Parathyroid adenoma (tissue), 2 donors: ENCODE results near the gene REG4.

Experiments
- H2AFZ ChIP-seq: fragments of 300-600 bp; sonication (generic); one replicate; pipeline ENCODE4 v1.7.0; 2017; ENCODE audit warnings: antibody characterized with exemption, mild to moderate bottlenecking
- H3K27ac ChIP-seq: fragments of 300-600 bp; sonication (generic); one replicate; pipeline ENCODE4 v1.7.0; 2017
- H3K27me3 ChIP-seq: fragments of 300-600 bp; sonication (generic); one replicate; pipeline ENCODE4 v1.7.0; 2017; ENCODE audit warnings: low read length; ENCODE audit not compliant: control insufficient read depth, insufficient read depth
- H3K36me3 ChIP-seq: fragments of 300-600 bp; sonication (generic); one replicate; pipeline ENCODE4 v1.7.0; 2017; ENCODE audit warnings: low read length; ENCODE audit not compliant: control insufficient read depth, insufficient read depth
- H3K4me1 ChIP-seq: fragments of 300-600 bp; sonication (generic); one replicate; pipeline ENCODE4 v1.7.0; 2017; ENCODE audit warnings: control low read depth
- H3K4me2 ChIP-seq: fragments of 300-600 bp; sonication (generic); one replicate; pipeline ENCODE4 v1.7.0; 2017; ENCODE audit warnings: low read length
- H3K4me3 ChIP-seq: fragments of 300-600 bp; sonication (generic); one replicate; pipeline ENCODE4 v1.7.0; 2017; ENCODE audit warnings: low read depth, low read length
- H3K79me2 ChIP-seq: fragments of 300-600 bp; sonication (generic); one replicate; pipeline ENCODE4 v1.7.0; 2017; ENCODE audit warnings: control low read depth
- H3K9ac ChIP-seq: fragments of 300-600 bp; sonication (generic); one replicate; pipeline ENCODE4 v1.7.0; 2017; ENCODE audit warnings: mild to moderate bottlenecking
- H3K9me3 ChIP-seq: fragments of 300-600 bp; sonication (generic); one replicate; pipeline ENCODE4 v1.7.0; 2017; ENCODE audit warnings: low read length; ENCODE audit not compliant: control insufficient read depth
- TF ChIP-seq, protein P1 (sequence below): fragments of 300-600 bp; sonication (generic); IDR thresholded peaks from one replicate; pipeline ENCODE4 v1.7.0; 2017; ENCODE audit warnings: antibody characterized with exemption, mild to moderate bottlenecking
- donor health status: primary hyperparathyroidism.

REG4 gene

DNA sequence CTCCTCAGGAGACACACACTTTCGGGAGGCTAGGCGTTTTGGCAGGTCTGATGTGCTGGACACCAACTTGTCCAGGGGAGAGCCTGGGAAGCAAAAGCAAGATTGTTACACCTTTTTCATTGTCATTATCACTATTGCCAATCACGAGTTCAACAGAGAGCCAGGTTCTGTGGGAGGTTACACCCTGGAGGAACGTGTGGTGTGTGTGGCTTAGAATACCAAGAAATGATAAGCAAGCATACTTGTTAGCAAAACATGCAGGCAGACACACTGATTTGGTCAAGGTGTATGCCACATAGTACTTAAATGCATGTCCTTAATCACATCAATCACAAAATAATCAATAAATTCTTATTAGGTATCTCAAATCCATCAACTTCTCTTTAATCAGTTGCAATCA, 58.7 kb downstream of the REG4 start:
- no peak overlapping the region for H3K9ac ChIP-seq
- no peak overlapping the region for H3K4me3 ChIP-seq

DNA sequence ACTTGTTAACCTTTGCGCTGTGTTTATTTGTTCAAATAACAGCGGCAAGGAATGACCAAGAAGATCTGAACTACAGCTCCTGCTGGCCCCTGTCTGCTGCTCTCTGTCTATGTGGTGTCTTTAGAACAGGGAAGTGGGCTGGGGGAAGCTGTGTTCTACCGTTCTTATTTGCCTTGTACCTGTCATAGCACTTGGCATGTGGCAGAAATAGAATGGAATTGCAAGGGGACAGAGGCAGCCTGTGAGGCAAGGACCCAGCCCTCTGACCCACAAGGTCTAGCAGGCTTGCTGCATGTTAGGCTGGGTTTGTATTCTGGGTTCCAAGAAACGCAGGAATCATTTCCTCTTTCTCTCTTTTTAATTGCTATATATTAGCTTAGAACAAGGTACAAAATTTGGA, 63.2 kb downstream of the REG4 start:
- Histone ChIP-seq H2AFZ (no peak overlapping the region), H3K4me2 (no peak overlapping the region), H3K27me3 (no peaks in the 10 kb centered on the region), H3K9ac (no peak overlapping the region), H3K36me3 (no peaks in the 10 kb centered on the region), H3K9me3 (no peaks in the 10 kb centered on the region), H3K4me3 (no peak overlapping the region), H3K79me2 (no peaks in the 10 kb centered on the region), H3K27ac (no peak overlapping the region), H3K4me1 (peaks cover 17% of the 10 kb centered on the region)
- TF ChIP-seq, protein P1, sequence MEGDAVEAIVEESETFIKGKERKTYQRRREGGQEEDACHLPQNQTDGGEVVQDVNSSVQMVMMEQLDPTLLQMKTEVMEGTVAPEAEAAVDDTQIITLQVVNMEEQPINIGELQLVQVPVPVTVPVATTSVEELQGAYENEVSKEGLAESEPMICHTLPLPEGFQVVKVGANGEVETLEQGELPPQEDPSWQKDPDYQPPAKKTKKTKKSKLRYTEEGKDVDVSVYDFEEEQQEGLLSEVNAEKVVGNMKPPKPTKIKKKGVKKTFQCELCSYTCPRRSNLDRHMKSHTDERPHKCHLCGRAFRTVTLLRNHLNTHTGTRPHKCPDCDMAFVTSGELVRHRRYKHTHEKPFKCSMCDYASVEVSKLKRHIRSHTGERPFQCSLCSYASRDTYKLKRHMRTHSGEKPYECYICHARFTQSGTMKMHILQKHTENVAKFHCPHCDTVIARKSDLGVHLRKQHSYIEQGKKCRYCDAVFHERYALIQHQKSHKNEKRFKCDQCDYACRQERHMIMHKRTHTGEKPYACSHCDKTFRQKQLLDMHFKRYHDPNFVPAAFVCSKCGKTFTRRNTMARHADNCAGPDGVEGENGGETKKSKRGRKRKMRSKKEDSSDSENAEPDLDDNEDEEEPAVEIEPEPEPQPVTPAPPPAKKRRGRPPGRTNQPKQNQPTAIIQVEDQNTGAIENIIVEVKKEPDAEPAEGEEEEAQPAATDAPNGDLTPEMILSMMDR, result no peak

More for the DNA sequence above, 58.7 kb downstream of the REG4 start:
- H3K4me2 ChIP-seq, result no peak overlapping the region
- H3K36me3 ChIP-seq, result no peaks in the 10 kb centered on the region
- no peaks in the 10 kb centered on the region for H3K27me3 ChIP-seq
- no peak overlapping the region for H3K27ac ChIP-seq
- no peaks in the 10 kb centered on the region for H3K79me2 ChIP-seq
- H3K4me1 ChIP-seq, result peaks cover 9% of the 10 kb centered on the region
- TF ChIP-seq, protein P1, result no peak
- no peaks in the 10 kb centered on the region for H3K9me3 ChIP-seq
- no peak overlapping the region for H2AFZ ChIP-seq

DNA sequence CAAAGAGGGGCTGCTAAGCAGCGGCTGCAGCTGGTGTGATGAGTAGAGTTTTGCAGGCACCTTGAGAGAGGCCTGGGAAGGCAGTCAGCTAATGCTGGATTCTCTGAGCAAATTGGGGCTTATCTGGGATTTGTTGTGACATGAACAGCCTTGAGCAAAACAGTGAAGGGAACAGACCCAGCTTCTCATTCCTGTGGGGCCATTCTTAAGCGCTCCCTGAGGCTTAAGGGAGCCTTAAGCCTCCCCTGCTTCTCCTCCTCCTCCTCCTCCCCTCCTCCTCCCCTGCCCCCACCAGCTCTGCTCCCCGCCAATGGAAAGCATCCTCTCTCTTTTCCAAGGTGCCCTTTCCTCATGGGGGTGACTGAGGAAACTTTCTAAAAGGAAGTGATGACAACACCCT, 63.8 kb downstream of the REG4 start:
- no peaks in the 10 kb centered on the region for H3K27me3 ChIP-seq
- no peak overlapping the region for H3K9ac ChIP-seq
- TF ChIP-seq, protein P1, result no peak
- H3K79me2 ChIP-seq, result no peaks in the 10 kb centered on the region
- H3K9me3 ChIP-seq, result no peaks in the 10 kb centered on the region
- no peak overlapping the region for H3K27ac ChIP-seq
- no peak overlapping the region for H2AFZ ChIP-seq
- H3K4me2 ChIP-seq, result no peak overlapping the region
- H3K36me3 ChIP-seq, result no peaks in the 10 kb centered on the region
- no peak overlapping the region for H3K4me3 ChIP-seq
- peaks cover 17% of the 10 kb centered on the region for H3K4me1 ChIP-seq

DNA sequence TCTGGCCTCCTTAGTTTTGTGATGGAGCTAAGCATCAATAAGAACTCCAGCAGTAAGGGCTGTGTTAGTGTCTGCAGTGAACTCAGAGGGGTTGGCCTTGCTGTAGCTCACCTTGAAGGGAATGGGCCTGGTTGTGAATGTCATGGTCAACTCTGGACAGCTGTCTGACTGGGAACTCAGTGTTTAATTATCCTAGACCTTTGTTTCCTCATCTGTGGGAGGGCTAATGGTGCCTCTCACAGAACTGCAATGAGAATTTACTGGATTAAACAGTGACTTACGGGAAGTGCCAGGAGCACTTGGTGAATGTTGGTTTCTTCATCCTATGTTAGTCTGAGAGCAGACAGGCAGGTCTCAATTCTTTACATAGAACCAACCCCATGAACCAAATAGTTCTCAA, 66.2 kb downstream of the REG4 start:
- no peaks in the 10 kb centered on the region for H3K36me3 ChIP-seq
- TF ChIP-seq, protein P1, result no peak
- H3K27me3 ChIP-seq, result no peaks in the 10 kb centered on the region
- H3K27ac ChIP-seq, result no peak overlapping the region
- H3K4me3 ChIP-seq, result no peak overlapping the region
- no peak overlapping the region for H3K9ac ChIP-seq
- no peak overlapping the region for H3K4me2 ChIP-seq
- peaks cover 21% of the 10 kb centered on the region for H3K4me1 ChIP-seq
- H3K79me2 ChIP-seq, result no peaks in the 10 kb centered on the region
- H2AFZ ChIP-seq, result no peak overlapping the region
- no peaks in the 10 kb centered on the region for H3K9me3 ChIP-seq

DNA sequence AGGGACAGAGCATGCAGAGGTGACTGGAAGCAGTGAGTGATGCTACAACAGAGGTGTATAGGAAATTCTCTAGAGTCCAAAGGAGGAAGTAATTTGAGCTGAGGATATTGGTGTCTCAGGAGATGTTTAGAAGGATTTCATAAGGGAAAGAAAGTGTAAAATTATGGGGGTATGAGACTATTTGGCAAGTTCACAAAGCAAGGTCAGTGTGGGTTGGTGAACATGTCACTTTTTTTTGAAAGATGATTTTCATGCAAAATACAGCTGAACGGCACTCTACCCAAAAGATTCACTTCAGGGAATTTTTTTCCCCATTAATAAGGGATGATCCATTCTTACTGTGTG, 66.7 kb downstream of the REG4 start:
- no peak overlapping the region for H3K4me3 ChIP-seq
- H3K27ac ChIP-seq, result no peak overlapping the region
- TF ChIP-seq, protein P1, result no peak
- H3K4me1 ChIP-seq, result peaks cover 19% of the 10 kb centered on the region
- no peak overlapping the region for H2AFZ ChIP-seq
- no peaks in the 10 kb centered on the region for H3K27me3 ChIP-seq
- no peaks in the 10 kb centered on the region for H3K79me2 ChIP-seq
- H3K9me3 ChIP-seq, result no peaks in the 10 kb centered on the region
- H3K4me2 ChIP-seq, result no peak overlapping the region
- H3K36me3 ChIP-seq, result no peaks in the 10 kb centered on the region
- H3K9ac ChIP-seq, result no peak overlapping the region
